ENCODE data around the gene ACMSD. TPM values are rescaled to one million over a fixed set of nuclear protein-coding genes. Genes with fewer than 3 reads are reported as not detected.

The ACMSD gene
- total and polyA plus RNA-seq, 9 of the 15 experiments (the other 6 are each of a cell fraction or from before 2014, with no cell fraction given) = not detected

DNA sequence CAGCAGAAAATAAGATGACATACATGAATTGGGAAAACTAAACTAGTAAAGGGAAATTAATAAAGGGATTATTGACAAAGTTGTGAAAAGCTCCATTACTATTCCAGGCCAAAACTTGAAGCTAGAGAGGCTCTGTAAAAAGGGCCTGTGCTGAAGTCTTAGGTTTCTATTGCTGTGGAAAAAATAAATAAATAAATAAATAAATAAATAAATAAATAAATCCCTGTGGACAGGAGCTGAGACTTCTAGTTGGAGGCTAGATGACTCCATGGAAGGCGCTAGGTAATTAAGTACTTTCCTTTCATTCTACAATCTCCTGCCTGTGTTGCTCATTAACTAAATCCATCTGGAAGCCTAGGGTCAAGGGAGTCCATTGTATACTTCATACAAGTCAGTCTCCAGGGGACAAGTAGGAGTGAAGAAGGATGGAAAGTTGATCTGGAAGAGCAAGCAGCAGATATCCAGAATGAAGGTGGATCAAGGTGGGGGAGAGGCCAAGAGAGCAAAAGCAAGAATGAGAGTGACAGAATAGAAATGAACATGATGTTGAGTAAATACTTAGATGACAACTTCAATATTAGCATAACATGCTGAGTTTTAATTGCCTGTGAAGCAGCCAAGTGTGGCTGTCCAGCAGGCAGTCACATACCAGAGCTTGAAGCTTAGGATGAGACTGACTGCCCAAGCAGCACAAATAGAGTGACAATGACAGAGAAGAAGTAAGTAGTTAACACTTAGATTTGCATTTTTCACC is 54.0 kb downstream of the ACMSD start (continued):
- TF ChIP-seq ZKSCAN3 (CRISPR knock-in tag; IDR thresholded peaks at IDR 0.05) (no peak), ZNF253 (CRISPR knock-in tag; conservative IDR thresholded peaks at IDR 0.05) (no peak)
- TF ChIP-seq, protein P1, sequence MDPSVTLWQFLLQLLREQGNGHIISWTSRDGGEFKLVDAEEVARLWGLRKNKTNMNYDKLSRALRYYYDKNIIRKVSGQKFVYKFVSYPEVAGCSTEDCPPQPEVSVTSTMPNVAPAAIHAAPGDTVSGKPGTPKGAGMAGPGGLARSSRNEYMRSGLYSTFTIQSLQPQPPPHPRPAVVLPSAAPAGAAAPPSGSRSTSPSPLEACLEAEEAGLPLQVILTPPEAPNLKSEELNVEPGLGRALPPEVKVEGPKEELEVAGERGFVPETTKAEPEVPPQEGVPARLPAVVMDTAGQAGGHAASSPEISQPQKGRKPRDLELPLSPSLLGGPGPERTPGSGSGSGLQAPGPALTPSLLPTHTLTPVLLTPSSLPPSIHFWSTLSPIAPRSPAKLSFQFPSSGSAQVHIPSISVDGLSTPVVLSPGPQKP (CRISPR knock-in tag; IDR thresholded peaks at IDR 0.05) = no peak
- TF ChIP-seq, protein P2, sequence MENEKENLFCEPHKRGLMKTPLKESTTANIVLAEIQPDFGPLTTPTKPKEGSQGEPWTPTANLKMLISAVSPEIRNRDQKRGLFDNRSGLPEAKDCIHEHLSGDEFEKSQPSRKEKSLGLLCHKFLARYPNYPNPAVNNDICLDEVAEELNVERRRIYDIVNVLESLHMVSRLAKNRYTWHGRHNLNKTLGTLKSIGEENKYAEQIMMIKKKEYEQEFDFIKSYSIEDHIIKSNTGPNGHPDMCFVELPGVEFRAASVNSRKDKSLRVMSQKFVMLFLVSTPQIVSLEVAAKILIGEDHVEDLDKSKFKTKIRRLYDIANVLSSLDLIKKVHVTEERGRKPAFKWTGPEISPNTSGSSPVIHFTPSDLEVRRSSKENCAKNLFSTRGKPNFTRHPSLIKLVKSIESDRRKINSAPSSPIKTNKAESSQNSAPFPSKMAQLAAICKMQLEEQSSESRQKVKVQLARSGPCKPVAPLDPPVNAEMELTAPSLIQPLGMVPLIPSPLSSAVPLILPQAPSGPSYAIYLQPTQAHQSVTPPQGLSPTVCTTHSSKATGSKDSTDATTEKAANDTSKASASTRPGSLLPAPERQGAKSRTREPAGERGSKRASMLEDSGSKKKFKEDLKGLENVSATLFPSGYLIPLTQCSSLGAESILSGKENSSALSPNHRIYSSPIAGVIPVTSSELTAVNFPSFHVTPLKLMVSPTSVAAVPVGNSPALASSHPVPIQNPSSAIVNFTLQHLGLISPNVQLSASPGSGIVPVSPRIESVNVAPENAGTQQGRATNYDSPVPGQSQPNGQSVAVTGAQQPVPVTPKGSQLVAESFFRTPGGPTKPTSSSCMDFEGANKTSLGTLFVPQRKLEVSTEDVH (IDR thresholded peaks at IDR 0.05; ENCODE audit: low read depth, partially characterized antibody) = no peak
- TF ChIP-seq, protein P3, sequence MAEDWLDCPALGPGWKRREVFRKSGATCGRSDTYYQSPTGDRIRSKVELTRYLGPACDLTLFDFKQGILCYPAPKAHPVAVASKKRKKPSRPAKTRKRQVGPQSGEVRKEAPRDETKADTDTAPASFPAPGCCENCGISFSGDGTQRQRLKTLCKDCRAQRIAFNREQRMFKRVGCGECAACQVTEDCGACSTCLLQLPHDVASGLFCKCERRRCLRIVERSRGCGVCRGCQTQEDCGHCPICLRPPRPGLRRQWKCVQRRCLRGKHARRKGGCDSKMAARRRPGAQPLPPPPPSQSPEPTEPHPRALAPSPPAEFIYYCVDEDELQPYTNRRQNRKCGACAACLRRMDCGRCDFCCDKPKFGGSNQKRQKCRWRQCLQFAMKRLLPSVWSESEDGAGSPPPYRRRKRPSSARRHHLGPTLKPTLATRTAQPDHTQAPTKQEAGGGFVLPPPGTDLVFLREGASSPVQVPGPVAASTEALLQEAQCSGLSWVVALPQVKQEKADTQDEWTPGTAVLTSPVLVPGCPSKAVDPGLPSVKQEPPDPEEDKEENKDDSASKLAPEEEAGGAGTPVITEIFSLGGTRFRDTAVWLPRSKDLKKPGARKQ (CRISPR knock-in tag; IDR thresholded peaks at IDR 0.05) = no peak
